GM18870 (cell line): ENCODE data around the gene NCOA5.

ENCODE experiments used
- ATAC-seq: cut with Tn5 transposase; IDR thresholded peaks from one replicate; pipeline ENCODE4 v1.9.1; 2021; ENCODE audit warnings: moderate library complexity; ENCODE audit not compliant: unreplicated experiment

The NCOA5 gene

DNA sequence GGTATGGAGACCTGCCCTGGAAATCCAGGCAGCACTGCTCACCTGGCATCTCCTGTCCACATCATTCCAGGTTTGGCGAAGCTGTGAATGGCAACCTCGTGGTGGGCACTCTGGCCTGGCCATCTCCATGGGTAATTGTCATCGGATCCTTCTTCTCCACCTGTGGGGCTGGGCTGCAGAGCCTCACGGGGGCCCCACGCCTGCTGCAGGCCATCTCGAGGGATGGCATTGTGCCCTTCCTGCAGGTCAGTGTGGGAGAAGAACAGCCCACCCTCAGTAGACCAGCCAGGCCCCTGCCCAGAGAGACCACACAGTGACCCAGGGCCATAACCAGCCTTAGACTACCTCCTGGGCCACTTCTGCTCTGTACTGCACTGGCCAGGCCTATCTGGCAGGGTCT lies 44.9 kb downstream of the NCOA5 start:
- ATAC-seq, result no peak

DNA sequence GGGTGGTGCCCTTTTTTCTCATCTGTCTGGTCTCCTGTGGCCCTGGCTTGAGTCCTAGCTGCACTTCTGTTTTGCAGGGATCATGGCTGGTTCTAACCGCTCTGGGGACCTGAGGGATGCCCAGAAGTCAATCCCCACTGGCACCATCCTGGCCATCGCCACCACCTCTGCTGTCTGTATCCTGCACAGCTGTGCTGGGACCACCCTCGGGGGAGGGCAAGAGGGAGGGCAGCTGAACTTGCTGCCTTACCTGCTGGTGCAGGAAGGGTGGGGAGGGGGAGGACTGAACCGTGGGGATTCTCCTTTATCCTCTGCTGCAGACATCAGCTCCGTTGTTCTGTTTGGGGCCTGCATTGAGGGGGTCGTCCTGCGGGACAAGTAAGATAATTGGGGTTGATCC lies 46.2 kb downstream of the NCOA5 start:
- no peak for ATAC-seq

- no peak for ATAC-seq
These were observed 48.7 kb downstream of the NCOA5 start for GRCh38 chr20:46040902-46041535.

DNA sequence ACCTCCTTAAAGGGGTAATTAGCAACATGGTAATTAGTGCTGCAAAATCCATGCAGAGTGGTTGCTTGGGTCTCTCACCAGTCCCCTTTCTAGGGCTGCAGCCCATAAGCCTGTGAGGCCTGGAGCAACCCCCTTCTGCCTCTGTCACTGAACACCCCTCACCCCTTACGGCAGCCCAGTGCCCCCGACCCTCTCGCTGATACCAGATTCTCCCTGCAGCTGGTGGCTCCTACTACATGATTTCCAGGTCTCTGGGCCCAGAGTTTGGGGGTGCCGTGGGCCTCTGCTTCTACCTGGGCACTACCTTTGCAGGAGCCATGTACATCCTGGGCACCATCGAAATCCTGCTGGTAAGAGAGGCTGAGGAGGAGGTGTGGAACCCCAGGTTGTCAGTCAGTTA lies 52.7 kb downstream of the NCOA5 start:
- ATAC-seq, result no peak

- ATAC-seq, result no peak
These were observed 53.4 kb downstream of the NCOA5 start for GRCh38 chr20:46036370-46036769.

DNA sequence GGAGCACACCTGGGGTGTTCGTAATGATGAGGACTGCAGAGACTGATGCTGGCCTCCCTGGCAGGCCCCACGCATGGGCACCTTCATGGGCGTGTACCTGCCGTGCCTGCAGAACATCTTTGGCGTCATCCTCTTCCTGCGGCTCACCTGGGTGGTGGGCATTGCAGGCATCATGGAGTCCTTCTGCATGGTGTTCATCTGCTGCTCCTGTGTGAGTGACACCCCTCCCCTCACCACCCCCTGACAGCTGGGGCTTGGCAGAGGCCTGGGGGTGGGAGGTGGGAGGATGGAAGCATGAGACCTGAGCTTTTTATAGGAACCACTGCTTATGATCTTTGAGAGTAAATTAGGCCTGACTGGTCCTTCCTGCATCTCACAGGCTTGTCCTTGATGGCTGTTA lies 54.0 kb downstream of the NCOA5 start:
- ATAC-seq, result no peak

DNA sequence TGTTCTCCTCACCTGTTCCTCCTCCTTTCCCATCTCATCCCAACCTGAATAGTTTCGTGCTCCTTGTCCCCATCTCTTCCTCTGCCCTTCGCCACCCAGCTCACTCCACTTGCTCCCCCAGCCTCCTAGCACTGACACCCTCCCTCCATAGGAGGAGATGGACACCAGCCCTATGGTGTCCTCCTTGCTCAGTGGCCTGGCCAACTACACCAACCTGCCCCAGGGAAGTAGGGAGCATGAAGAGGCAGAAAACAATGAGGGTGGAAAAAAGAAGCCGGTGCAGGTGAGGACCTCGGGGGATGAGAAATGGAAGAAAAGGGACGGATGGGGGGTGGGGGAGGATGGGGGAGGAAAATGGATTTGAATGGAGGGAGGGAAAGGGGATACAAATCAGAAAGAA lies 54.5 kb downstream of the NCOA5 start:
- ATAC-seq, result no peak

- no peak for ATAC-seq
These were observed 55.7 kb downstream of the NCOA5 start for GRCh38 chr20:46034039-46034438.

- no peak for ATAC-seq
These were observed 58.0 kb downstream of the NCOA5 start for GRCh38 chr20:46031701-46032254.

GRCh38 chr20:46031014-46031569 lies 58.7 kb downstream of the NCOA5 start:
- no peak for ATAC-seq

- no peak for ATAC-seq
These were observed 59.3 kb downstream of the NCOA5 start for GRCh38 chr20:46030284-46031013.

DNA sequence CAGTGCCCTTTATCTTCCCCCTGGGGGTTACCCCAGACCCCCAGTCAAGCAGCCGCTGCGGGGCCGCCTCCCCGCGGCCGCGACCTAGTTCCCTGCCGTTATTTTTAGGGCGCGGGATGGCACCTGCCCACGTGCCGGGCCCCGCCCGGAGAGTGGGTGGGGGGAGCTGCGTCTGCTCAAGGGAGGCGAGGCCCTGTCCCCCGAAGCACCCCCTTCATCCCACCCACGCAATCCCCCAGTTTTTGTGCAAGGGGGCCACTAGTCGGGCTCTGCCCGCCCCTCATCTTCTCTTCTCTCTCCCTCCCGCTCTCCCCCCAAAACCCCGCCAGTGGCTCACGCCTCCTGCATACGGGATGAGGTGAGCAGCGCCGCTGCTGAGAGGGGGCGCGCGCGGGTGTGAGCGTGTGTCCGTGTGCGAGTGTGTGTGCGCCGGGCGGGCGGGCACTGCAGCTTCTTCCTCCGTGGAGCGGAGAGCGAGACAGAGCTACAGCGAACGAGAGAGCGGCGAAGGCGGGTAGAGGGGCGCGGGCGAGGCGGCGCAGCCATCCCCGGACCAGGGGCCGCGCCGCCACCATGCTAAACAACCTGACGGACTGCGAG lies 60.9 kb downstream of the NCOA5 start, which contains the start of gene SLC12A5:
SLC12A5 (plus strand) TSS at position 444 of the 600 bp plus-strand sequence; CDS start at position 574, 130 bp downstream.
- ATAC-seq, result no peak

DNA sequence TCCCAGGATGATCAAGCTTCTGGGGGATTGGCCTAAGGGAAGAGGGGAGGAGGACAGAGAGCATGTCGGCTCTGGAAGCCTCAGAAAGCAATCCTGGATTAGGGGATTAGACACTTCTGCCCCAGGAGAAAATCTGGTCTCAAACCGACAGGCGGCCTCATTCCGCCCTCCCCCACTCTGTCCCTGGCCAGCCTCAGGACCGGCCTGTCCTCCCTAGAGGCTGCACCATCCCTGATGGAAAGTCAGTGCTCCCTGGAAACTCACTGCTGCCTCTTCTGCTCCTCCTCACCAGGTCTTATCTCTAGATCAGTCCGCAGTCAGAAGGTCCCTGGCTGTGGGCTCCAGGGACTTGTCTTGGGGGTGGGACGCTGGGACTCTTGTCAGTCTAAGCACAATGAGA lies 61.7 kb downstream of the NCOA5 start:
- no peak for ATAC-seq

DNA sequence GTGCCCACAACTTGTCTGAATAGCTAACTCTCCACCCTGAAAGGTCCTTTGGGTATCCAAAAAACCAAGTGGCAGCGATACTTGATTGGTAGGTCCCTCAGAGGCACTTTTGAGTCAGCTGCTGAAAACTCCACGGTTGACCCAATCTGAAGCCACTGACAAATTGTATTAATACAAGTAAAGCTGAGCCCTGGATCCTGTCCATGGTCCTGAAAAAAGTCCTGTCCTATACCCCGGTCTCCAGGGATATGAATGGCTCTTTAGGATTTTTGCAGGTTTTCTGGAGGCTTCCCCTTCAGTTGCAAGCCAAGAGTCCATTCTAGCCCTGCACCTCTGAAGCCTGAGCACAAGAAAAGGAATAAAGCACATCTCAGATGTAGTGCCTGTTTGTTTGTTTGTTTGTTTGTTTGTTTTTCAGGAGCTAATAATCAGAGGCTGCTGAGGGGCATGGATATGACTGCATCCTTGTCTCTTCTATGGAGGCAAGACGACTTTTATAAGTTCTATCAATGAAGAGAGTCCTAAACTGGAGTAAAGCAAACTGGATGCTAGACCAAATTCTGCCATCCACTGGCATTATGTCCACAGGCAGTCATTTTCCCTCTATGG lies 62.4 kb downstream of the NCOA5 start:
- ATAC-seq, result no peak

- ATAC-seq, result no peak
These were observed 64.4 kb downstream of the NCOA5 start for GRCh38 chr20:46025376-46025783.

DNA sequence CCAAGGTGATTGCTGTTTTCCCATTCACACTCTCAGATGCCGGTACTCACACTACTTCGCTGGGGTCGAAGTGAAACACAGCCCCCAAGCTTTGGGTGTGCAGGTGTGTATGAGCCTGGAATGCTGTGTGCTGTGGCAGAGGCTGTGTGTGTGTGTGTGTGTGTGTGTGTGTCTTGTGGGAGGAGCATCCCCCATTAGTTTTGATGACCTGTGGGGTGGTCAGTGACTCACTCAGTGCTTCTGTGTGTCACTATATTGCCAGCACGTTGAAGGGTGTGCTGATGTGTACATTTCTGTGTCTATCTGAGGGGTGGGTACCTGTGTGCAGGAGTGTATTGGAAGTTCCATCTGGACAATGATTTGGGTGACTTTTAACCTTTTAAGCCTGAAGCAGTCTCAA lies 65.8 kb downstream of the NCOA5 start:
- no peak for ATAC-seq

DNA sequence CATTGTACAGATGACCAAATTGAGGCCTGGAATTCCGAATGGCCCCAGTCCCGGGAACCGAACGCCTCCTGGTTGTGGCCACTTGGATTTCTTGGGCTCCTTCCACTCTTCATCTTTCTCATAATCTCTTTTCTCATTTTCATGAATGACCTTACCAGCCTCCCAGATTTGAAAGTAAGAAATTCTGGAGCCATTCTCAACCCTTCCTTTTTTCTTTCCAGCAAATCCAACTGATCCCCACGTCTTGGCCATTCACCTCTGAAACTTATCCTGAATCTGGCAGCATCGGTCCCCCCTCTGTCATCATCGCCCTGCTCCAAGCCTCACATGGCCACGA lies 66.6 kb downstream of the NCOA5 start:
- ATAC-seq, result no peak

DNA sequence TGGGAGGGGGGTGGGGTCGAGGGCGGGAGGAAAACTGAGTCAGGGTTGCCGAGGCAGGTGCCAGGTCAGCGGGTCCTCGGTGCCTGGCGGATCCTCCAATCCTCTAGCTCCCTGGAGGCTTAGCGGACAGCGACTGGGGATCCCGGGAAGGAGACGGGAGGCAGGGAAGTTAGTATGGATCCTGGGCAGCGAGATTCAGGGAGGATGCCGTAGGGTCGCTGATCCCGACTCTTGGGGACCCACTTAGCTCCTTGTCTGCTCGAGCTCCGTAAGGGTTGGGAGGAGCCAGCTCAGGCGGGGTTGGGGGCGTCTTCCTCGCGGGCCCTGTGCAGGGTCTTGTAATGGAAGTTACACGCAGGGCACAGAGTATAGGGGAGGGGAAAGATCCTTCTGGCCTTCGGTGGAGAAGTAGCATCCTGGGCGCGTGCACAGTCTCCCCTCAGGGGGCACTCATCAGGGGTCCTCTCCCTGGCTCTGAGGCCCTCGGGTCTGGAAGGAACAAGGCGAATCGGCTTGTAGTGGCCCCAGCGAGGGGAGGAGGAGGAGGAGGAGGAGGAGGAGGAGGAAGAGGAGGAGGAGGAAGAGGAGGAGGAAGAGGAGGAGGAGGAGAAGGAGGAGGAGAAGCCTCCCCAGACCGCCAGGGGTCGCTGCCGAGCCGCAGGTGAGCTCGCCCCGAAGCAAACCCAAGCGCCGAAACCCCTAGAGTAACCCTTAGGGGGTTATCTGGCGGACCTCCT lies 67.2 kb downstream of the NCOA5 start:
- no peak for ATAC-seq

GRCh38 chr20:46021361-46022359 lies 68.1 kb downstream of the NCOA5 start:
- ATAC-seq, result no peak
